GM18867 (cell line): ENCODE data around the gene COL24A1.

Experiments
- ATAC-seq: cut with Tn5 transposase; IDR thresholded peaks from one replicate; pipeline ENCODE4 v1.9.1; 2021; ENCODE audit warnings: mild to moderate bottlenecking, moderate library complexity; ENCODE audit not compliant: unreplicated experiment

The COL24A1 gene

GRCh38 chr1:85707267-85707989 lies 449.1 kb downstream of the COL24A1 start:
- ATAC-seq = no peak

- ATAC-seq = no peak
Measured at GRCh38 chr1:85705940-85706339, 450.6 kb downstream of the COL24A1 start.

GRCh38 chr1:85700422-85700821 lies 456.1 kb downstream of the COL24A1 start:
- ATAC-seq = no peak

GRCh38 chr1:85697895-85698294 lies 458.7 kb downstream of the COL24A1 start:
- no peak for ATAC-seq

GRCh38 chr1:85692730-85693314 lies 463.8 kb downstream of the COL24A1 start:
- ATAC-seq = no peak

GRCh38 chr1:85689775-85690404 lies 466.7 kb downstream of the COL24A1 start:
- ATAC-seq = no peak

GRCh38 chr1:85683292-85684025 lies 473.1 kb downstream of the COL24A1 start:
- no peak for ATAC-seq

GRCh38 chr1:85681087-85681486 lies 475.5 kb downstream of the COL24A1 start:
- ATAC-seq = no peak
